Adrenal gland (tissue), 12 donors: ENCODE results near the gene GABRE. TPM values are rescaled to one million over a fixed set of nuclear protein-coding genes. Genes with fewer than 3 reads are reported as not detected.

Source experiments
- microRNA counts, 2 donors: library from miRNA; unstranded; fragments of <30 nt; microRNA quantifications; one replicate each; lab custom pipeline; 2016
- microRNA-seq, 3 donors: library from miRNA; unstranded; fragments of <30 nt; microRNA quantifications; one replicate each; pipeline ENCODE4, GENCODE V29; 2017 to 2020
- polyA plus RNA-seq, 3 donors: library from polyadenylated mRNA; stranded (reverse); fragments of 200-250 nt in 2 of 3; fragments of 350-450 nt in 1 of 3; fragmentation: Illumina TruSeq in 1 of 3; extraction: RNeasy Lipid Tissue Mini Kit (QIAGEN cat#74804) in 1 of 3; gene quantifications; one replicate each; pipeline ENCODE4 v1.2.3, GENCODE V29; 2013 to 2014
- total RNA-seq, 9 donors: library from RNA; depleted of rRNA in 4 of 9; stranded (reverse); fragments of >200 nt in 4 of 9; fragments of 120-200 nt in 1 of 9; fragmentation: NEBNext Ultra II Directional in 1 of 9; extraction: Animal tissue kit (Norgen Biotek cat#: 25700) in 1 of 9; gene quantifications; one replicate each; pipeline versions ENCODE4 v1.1.0 to v1.2.4, GENCODE V29; 2013 to 2023
- donor health status: healthy with polysubstance abuse.
- donor health status: Bipolar disorder and iron deficiency.
- donor health status: DM: yes; HTN: yes; CAD: no.
- donor health status: DM: no; HTN: no; CAD: no.
- donor health status: DM: no; HTN: no; CAD: no.
- donor health status: DM: yes; HTN: yes; CAD: no.

The GABRE gene
- total and polyA plus RNA-seq, 12 donors: 0.92 to 45.1 (median 4.7) TPM

MicroRNAs encoded within 50 kb of the gene (microRNA counts, 767-probe panel; counts per million panel counts)
- microRNA hsa-miR-224-5p (lab: Ali Mortazavi, UCI) (0 counts per million in 2 donors), microRNA hsa-miR-452-5p (lab: Ali Mortazavi, UCI) (0 counts per million in 2 donors)

Small RNA genes within 50 kb of the gene (microRNA-seq; reads per million reads assigned to microRNA genes)
- 200 to 1,472 (median 211) reads per million in 3 donors for gene MIR224
- gene MIR452: 73.3 to 615 (median 95.0) reads per million in 3 donors

Other genes with a start within 250 kb of the GABRE start
- not detected for gene CNGA2, start 239.9 kb downstream of the GABRE start, total RNA-seq
- not detected for gene CNGA2, start 239.9 kb downstream of the GABRE start, polyA plus RNA-seq
- not detected for gene MAGEA4, start 61.8 kb downstream of the GABRE start, total RNA-seq
- not detected for gene MAGEA4, start 61.8 kb downstream of the GABRE start, polyA plus RNA-seq
- gene MAGEA10, start 163.9 kb upstream of the GABRE start, total RNA-seq: not detected
- gene MAGEA10, start 163.9 kb upstream of the GABRE start, polyA plus RNA-seq: not detected